Fibroblast of skin of left quadriceps (primary cell): Measurements from ENCODE around the gene MRPS17.
A peak's percentile ranks its signal among the peaks of the same experiment; 100 is the strongest.
"Not testable (repeated sequence)": the region's sequence is repeated elsewhere in the genome, so short reads cannot be mapped to it uniquely, and the experiment has no call there.

Experiments
- DNase-seq, 2 experiments: peaks; one replicate each; pipeline ENCODE4 v3.0.0-alpha.2; 2013; ENCODE audit warnings: low read depth in 2 of 2

MRPS17 gene

DNA sequence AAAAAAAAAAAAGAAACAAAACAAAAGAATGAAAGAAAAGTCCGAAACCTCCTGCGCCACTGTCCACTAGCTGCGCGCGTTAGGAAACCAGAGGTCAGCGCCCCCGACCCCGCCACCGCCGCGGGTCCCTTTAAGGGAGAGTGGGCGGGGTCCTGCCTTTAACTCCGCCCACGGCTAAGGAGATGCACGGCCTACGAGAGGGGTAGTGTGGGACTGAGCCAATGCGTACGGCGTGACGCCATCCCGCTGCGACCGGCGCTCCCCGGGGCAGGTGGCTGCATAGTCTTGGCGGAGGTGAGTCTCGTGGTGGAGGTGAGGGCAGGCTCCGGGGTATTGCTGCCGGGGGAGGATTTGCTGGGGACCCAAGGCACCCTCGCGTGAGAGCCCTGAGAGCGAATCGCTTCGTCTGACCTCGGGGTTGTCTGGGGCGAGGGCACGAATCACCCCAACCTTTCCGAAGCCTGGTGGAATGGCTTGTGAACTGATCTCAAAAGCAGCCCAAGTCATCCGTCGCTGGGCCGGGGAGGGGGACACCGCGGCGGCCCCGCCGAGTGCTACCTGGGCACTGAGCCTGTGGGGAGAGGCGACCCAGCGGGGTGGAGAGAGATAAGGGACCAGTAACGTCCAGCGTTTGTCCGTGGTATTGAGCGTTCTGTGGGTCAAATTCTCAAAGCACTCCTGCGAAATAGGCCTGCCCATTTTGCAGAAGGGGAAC lies at the start of gene MRPS17:
MRPS17 (plus strand) TSS at position 241 of the 715 bp plus-strand sequence. CDS start 1,319 bp downstream, outside the sequence.
- peak; percentile 53 to 55 for DNase-seq

DNA sequence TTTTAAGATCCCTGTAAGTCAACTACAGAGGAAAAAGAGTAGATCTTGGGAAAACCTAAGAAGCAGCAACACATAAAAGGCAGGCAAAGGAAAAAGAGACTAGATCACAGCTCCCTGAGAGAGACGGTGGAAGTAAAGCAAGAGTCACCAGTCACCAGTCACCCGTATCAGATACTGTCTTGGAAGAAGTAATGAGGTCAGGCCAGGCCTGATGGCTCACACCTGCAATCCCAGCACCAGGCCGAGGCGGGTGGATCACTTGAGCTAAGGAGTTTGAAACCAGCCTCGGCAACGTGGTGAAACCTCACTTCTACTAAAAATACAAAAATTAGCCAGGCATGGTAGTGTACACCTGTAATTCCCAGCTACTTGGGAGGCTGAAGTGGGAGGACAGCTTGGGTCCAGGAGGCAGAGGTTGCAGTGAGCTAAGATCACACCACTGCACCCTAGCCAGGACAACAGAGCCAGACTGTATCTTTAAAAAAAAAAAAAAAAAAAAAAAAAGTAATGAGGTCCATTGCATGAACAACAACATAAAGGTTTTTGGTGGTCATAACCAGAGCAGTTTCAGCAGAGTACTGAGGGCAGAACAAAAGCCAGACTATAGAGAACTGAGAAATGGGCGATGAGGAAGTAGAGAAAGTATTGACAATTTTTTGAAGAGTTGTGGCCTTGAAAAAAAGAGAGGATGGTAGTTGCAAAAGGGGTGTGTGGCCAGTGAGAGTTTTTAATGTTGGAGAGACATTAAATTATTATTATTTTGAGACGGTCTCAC lies 47.5 kb upstream of the MRPS17 start:
- DNase-seq = no peak

DNA sequence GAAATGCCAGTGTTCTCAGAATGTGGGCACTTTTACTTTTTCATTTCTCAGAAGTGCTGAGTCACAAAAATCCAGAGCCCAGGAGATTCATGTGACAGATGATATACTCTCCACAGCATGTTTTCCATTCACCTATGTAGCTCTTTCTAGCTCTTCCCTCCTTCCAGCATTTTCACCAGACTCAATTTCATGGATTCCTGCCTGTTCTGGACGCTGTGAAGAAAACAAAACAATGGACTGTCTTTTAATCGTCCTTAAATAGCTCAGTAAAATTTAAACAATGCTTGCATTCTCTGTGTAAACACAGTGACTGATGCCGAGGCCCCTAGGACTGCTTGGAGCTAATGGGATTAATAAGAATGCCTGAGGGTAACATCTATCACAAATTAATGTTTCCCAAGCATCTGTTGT lies 38.9 kb upstream of the MRPS17 start:
- DNase-seq = no peak

DNA sequence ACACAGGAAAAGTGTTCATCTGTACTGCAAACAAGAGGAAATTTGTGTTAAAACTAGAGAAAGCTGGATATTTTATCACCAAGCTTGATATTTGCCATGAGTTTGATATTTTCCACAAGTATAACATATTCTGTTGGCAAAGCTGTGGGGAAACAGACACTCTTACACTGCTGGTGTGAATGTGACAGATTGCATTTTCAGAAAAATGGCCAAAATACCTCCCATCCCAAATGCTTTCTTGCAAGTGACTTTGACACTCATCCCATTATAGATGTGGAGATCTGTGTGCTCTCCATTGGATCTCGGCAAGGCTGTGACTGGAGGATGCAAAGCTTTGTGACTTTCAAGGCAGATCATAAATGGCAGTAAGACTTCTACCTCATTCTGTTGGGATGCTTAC lies 33.9 kb upstream of the MRPS17 start:
- no peak for DNase-seq

DNA sequence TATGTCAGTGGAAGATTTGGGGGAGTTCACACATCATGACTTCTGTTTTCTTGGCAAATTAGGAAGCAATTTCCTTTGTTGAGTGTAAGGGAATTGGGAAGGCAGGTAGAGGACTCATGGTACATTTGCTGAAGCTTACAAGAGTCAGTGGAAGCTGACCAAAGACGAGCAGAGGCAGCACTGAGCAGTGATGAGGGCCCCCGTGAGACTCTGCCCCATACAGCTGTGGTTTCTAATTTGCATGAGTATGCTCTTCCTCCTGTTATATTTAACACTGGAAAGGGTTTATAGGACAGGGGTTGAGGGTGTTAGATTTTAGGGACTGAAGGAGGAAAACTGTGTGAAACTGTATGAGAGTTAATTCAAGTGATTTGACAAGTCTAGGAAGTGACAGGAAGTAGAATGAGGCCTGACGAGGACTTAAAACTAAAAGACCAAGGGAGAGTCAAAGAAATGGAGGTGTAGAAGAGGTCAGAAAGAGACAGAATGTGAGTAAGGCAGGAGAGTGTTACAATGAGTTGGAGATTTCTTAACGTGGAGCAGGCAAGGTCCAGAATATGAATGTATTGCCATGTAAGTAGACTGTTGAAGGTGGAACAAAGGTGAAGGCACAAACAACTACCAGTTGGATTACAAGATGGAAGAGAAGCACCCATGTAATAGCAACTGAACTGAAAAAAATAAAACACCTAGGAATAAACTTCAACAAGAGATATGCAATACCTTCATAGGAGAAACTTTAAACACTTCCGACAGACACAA lies 23.5 kb upstream of the MRPS17 start:
- DNase-seq = no peak

DNA sequence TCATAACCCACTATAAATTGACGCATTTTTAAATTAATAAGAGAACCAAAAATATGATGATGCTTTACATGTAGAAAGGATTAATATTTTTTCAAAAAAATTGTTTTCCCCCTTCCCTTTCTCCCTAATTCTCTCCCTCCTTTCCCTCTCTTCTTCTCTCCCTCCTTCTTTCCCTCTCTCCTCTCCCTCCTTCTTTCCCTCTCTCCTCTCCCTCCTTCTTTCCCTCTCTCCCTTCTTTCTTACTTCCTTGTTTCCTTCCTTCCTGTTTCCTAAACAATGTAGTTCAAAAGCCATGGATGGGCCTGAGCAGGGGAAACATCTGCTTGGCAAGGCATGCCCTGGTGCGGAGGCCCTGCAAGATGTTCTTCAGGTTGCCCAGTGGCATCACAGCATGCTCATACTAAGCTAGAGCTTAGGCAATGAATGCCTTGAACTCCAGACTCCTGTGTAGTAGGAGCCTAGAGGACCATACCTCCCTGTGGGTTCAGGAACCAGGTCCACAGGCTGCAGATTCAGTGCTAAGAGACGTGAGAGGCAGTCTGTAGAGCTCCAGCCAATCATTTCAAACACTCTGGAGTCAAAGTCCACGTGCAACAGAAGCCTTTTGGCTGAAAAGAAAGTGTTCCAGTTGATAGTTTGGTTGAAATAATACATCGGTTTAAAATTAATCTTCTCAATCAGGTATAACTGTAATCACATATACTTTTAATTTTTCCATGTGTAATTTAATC lies 20.1 kb upstream of the MRPS17 start:
- no peak for DNase-seq

DNA sequence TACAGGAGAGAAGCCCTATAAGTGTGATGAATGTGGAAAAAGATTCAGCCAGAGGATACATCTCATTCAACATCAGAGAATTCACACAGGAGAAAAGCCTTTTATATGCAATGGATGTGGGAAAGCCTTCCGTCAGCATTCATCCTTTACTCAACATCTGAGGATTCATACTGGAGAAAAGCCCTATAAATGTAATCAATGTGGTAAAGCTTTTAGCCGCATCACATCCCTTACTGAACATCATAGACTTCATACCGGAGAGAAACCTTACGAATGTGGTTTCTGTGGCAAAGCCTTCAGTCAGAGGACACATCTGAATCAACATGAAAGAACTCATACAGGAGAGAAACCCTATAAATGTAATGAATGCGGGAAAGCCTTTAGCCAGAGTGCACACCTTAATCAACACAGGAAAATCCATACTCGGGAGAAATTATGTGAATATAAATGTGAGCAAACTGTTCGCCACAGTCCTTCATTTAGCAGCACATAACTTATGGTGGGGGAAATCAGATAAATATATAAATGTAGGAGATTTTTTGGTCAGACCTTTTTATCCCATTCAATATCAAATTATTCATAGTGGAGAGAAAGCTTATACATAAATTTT lies 12.1 kb upstream of the MRPS17 start:
- DNase-seq = no peak

DNA sequence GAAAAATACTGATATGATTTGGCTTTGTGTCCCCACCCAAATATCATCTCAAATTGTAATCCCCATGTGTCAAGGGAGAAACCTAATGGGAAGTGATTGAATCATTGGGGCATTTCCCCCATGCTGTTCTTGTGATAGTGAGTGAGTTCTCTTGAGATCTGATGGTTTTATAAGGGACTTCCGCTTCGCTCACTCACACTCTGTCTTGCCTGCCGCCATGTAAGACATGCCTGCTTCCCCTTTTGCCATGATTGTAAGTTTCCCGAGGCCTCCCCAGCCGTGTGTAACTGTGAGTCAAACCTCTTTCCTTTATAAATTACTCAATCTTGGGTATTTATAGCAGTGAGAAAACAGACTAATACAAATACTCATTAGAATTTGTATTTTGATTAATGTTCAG lies 5.1 kb upstream of the MRPS17 start:
- DNase-seq = no peak

DNA sequence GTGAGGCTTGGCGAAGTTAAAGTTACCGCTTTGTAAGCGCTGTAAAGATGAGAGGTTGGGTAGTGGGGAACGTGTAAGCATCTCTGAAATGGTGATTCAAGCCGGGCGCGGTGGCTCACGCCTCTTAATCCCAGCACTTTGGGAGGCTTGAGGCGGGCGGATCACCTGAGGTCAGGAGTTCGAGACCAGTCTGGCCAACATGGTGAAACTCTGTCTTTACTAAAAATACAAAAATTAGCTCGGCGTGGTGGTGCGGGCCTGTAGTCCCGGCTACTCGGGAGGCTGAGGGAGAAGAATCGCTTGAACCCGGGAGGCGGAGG lies 635 bp downstream of the MRPS17 start:
- DNase-seq = not testable (repeated sequence)

DNA sequence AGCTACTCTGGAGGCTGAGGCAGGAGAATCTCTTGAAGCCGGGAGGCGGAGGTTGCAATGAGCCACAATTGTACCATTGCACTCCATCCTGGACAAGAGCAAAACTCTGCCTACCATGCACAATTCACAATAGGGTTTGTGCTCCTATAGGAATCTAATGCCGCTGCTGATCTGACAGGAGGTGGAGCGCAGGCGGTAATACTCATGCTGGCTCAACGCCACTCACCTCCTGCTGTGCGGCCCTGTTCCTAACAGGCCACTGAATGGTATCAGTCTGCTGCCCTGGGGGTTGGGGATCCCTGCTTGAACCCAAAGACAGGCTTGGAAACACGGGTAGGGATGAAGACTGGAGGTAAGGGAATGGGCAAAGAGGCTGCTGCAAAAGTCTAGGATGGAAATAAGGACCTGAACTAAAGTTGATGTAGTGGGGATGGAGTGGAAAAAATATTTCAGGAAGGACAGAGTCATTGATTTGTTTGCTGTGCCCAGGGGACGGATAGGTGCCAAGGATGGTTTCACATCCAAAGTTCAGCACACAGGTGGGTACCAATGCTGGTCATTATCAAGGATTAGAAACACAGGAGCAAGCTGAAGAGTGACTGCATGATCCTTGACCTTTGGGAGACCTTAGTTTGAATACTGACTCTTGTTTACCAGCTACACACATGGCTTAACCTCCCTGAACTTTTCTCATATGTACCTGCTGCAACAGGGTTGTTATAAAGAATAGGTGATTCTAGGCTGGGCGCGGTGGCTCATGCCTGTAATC lies 2.2 kb downstream of the MRPS17 start:
- DNase-seq = no peak

DNA sequence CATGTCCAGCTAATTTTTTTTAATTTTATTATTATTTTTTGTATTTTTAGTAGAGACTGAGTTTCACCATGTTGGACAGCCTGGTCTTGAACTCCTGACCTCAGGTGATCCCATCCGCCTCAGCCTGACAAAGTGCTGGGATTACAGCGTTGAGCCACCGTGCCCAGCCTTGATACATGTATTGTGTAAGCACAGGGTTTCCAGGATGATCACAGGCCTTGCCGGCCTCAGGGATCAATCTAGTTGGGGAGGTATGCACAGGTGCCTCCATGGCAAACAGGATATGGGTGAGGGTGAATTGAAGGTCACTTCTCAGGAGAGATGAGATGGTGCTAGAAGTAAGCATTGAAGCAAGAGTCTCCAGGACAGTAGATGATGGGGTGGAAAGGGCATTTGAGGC lies 5.5 kb downstream of the MRPS17 start:
- no peak for DNase-seq

DNA sequence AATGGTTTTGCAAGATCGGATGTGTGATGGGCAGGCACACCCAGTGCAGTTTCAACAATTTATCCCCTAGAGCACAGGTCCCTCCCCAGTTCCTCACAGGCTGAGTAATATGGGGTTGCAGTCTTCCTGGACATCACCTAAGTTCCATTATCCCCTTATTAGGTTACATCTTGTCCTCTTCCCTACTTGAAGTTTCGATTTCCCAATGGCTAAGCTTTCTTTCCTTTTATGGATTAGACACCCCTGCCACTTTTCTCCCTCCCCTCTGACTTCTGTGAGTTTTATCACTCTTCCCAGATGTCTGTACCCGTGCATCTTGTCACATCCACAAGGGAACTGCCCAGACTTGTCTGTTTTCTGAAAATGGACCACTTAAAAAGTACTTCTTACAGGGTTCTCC lies 10.3 kb downstream of the MRPS17 start:
- DNase-seq = no peak

DNA sequence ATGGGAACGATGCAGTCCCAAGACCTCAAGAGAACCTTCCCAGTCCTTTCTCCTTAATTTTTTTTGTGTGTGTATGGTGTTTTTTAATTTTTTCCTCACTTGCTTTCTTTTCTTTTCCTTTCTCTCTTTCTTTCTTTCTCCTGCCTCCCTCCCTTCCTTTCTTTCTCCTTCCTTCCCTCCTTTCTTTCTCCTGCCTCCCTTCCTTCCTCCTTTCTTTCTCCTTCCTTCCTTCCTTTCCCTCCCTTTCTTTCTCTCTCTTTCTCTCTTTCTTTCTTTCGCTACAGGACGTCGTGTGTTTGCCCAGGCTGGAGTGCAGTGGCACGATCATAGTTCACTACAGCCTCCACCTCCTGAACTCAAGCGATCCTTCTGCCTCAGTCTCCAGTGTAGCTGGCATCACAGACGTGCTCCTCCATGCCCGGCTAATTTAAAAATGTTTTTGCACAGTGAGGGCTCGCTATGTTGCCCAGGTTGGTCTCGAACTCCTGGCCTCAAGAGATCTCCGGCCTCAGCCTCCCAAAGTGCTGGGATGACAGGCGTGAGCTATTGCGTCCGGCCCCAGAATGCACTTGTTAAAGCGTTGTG lies 12.0 kb downstream of the MRPS17 start:
- no peak for DNase-seq

DNA sequence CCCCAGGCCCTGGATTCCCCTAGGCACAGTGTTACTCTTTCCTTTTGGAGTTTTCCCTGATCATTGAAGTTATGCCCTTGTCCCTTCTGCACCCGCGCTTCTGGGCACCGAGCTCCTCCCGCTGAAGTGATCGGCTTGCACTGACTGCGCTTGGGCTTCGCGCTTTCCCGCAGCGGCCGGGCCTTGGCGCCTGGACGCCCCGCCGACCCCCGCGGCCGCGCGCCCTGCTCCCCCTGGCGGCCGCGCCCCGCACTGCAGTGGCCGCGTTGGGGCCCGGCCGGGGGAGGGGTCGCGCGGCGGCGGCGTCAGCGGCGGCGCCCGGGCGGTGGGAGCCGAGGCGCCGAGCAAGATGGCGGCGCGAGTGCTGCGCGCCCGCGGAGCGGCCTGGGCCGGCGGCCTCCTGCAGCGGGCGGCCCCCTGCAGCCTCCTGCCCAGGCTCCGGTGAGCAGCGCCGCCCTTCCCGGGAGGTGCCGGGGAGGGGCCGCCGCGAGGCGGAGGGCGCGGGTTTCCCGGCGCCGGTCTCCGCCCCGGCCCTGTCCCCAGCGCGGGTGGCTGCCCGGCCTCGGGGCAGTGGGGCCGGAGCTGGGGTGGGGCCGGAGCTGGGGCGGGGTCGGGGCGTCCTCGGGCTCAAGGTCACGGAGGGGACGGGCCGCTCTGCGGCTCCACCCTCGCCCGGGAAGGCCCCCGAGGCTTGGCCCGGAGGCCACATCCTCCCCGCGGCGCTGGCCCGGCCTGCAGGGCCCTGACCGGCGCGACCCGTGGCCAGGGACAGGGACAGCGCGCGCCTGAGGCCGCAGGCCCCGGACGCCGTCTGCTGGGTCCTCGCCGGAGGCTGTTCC lies 12.8 kb downstream of the MRPS17 start, which contains the start of gene NIPSNAP2:
NIPSNAP2 (plus strand) TSS at position 325 of the 839 bp plus-strand sequence; CDS start at position 350, 25 bp downstream.
- peak in 1 of 2 experiments; percentile 25 for DNase-seq

DNA sequence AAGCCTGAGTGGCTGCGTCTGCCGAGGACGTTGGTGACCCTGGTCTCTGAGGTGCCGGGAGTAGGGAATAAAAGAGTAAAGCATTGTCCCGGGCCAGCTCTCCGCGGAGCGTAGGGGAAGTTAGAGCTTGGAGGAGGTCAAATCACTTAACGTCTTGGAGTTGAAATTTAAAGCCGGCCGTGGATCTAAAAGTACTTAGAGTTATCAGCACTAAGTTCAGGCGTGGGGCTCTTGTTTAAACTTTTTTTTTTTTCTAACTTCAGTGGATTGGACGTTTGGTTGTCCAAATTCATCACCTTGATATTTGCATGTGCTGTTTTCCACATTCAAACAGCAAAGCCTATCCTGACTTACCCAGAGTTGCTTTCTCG lies 13.4 kb downstream of the MRPS17 start:
- no peak for DNase-seq

DNA sequence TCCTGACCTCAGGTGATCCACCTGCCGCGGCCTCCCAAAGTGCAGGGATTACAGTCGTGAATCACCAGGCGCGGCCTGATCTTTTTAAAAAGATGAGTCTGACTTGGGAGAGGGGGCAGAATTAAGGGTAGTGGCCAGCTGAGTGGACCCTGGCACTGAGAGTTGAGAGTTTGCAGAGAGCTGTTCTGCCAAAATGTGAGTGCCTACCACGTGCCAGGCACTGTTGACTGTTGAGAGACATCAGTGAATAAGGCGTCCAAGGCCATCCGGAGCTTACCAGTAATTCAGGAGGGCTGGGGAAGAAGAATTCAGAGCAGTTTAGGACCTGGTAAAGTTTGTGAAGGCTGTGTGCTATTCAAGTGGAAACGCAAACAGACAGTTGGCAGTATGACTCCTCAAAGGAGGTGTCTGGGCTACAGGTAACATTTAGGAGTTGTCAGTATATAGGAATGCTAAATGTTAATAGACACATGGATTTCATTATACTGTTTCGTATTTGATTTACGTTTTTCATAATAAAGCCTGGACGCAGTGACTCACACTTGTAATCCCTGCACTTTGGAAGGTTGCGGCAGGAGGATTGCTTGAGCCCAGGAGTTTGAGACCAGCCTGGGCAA lies 14.2 kb downstream of the MRPS17 start:
- DNase-seq = peak; percentile 68 to 69

DNA sequence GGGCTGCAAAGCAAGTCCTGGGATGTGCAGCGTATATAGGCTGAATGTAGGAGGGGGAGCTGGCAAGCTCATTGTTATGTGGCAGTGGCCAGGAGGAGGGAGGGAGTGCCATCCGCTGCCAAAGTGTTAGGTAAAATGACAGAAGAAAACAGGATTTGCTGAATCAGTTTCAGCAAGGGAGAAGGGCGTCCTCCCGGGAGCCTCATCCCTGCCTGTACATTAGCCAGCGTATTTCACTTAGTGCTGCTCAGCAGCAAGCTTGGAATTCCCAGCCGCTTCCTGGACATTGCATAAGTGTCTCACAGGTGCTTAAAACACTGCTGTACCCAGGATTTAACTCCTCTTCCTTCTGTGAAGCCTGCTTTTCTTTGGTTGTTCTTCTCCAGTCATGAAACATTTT lies 15.2 kb downstream of the MRPS17 start:
- no peak for DNase-seq

DNA sequence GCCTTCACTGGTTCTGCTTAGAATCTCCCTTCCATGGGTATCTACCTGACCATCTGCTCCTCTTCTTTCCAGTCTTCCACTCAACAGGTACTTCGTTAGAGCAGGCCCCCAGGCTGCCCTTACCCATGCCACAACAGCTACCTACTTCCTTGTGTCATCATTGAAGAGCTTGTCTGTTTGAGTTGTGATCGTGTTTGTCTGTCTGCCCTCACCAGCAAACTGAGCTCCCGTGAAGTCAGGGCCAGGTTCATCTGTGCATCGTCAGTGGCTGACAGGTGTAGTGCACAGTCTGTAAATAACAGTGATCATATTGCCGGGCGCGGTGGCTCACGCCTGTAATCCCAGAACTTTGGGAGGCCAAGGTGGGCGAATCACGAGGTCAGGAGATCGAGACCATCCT lies 17.7 kb downstream of the MRPS17 start:
- no peak for DNase-seq

DNA sequence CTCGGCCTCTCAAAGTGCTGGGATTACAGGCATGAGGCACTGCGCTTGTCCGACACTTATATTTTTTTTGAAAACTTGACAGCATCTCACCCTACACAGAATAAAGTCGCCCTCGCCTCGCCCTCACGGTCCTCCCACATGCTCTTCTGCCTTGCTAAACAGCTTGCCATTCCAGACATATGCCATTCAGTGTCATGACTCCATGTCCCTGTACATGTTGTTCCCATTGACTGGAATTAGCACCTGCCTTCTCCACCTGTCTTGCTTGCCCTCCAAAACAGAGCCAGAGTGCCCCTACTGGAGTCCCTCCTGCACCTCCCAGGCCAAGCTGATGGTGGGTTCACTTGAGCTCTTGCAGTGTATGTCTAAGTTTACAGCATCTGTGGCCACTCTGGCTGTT lies 18.9 kb downstream of the MRPS17 start:
- no peak for DNase-seq
